ENCODE measurements around the gene MRPS12. TPM values are rescaled to one million over a fixed set of nuclear protein-coding genes. Genes with fewer than 3 reads are reported as not detected.

The MRPS12 gene
- polyA plus RNA-seq, 4 donors, result 25.4 to 78.2 (median 70.1) TPM

DNA sequence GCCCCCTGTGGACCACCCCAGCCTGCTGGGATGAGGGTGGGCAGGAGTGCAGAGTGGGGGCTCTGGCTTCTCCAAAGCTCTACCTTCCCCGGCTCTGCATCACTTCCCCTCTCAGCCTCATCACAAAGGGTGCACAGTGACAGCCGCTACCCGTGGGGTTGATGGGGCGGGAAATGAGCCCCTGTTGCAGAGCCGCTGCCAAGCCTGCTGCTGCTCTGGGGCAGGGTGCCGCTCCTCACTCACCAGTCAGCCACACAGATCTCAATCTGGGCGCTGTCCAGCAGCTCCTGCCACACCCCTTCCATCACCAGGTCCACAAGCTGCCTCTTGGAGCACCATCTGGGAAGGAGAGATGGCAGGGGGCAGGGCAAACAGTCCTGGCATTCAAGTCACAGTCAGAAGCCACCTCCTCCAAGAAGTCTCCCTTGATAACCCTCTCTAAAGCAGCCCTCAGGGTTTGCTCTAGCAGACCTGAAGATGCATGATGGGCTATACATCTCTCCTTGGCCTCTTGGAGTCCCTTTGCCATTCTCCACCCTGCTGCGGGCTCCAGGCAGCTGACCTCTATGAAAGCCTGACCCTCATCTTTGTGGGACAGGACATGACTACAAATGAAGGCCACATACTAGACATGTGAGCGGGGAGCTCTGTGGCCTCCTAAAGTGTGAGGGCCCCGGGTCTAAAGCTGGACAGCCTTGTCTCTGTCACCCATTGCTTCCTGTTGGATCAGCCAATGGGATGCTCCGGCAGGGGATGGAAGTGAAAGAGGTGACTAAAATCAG, 15.7 kb downstream of the MRPS12 start:
- no peak for FAIRE-seq
- Histone ChIP-seq H3K4me3 (ENCODE audit: low read depth in 1 of 3, low read length in 3 of 3) (no peak overlapping the region), H3K27me3 (ENCODE audit: control insufficient read depth in 3 of 3, insufficient read depth in 3 of 3, low read length in 3 of 3) (no peaks in the 10 kb centered on the region), H3K27ac (ENCODE audit: low read depth in 1 of 3, low read length in 2 of 3) (no peak overlapping the region), H3K4me1 (ENCODE audit: control insufficient read depth in 3 of 3, insufficient read depth in 2 of 3, low read depth in 1 of 3, low read length in 2 of 3) (peaks cover 2 to 6% (median 4%) of the 10 kb centered on the region in 3 donors), H3K9me3 (ENCODE audit: control insufficient read depth in 2 of 2, insufficient read depth in 1 of 2, low read depth in 1 of 2, low read length in 1 of 2) (no peaks in the 10 kb centered on the region), H3K36me3 (ENCODE audit: control insufficient read depth in 3 of 3, insufficient read depth in 2 of 3, low read depth in 1 of 3, low read length in 3 of 3) (peaks cover 0 to 75% (median 0%) of the 10 kb centered on the region in 3 donors)
- DNase-seq, result no peak
- 76 to 85% (median 77%) methylated on average over 11 of the region's 11 CpGs for WGBS, 3 donors

DNA sequence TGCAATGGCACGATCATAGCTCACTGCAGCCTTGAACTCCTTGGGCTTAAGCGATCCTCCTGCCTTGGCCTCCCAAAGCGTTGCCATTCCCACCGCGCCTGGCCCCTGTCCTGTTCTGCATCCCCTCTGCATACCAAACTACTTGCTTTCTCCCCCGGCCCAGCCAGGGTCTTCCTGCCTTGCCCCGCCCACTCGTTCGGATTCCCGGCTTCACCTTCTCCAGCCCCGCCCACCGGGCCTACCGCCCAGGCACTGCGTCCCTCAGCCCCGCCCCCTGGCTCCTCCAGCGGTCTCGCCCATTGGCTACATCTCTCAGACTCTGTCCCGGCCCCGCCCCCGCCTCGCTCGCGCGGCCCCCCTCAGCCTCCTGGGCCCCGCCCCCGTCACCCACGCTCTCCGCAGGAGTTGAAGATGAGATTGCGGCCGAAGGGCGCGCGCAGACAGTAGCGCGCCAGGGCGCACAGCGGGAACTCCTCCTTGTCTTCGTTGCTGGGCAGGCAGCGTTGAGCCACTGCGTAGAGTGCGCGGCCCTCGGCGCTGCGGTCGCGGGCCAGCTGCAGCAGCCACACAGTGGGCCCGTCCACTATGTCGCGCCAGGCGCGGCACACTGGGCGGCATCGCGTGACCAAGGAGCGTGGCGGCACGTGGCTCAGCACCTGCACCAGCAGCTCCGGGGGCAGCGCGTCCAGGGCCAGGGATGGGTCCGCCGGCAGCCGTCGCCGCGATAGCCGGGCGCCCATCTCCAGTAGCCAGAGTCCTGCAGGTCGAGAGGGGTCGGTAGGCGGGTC, 19.0 kb downstream of the MRPS12 start:
- 9 to 13% (median 12%) methylated on average over 59 to 72 of the region's 72 CpGs for WGBS, 3 donors
- DNase-seq, result peak; percentile 78 to 90
- Histone ChIP-seq H3K36me3 (ENCODE audit: control insufficient read depth in 3 of 3, insufficient read depth in 2 of 3, low read depth in 1 of 3, low read length in 3 of 3) (peaks cover 0 to 67% (median 0%) of the 10 kb centered on the region in 3 donors), H3K4me3 (ENCODE audit: low read depth in 1 of 3, low read length in 3 of 3) (peak overlapping the region in 1 of 3 donors; percentile 18), H3K4me1 (ENCODE audit: control insufficient read depth in 3 of 3, insufficient read depth in 2 of 3, low read depth in 1 of 3, low read length in 2 of 3) (peaks cover 2 to 11% (median 6%) of the 10 kb centered on the region in 3 donors), H3K9me3 (ENCODE audit: control insufficient read depth in 2 of 2, insufficient read depth in 1 of 2, low read depth in 1 of 2, low read length in 1 of 2) (no peaks in the 10 kb centered on the region), H3K27me3 (ENCODE audit: control insufficient read depth in 3 of 3, insufficient read depth in 3 of 3, low read length in 3 of 3) (no peaks in the 10 kb centered on the region), H3K27ac (ENCODE audit: low read depth in 1 of 3, low read length in 2 of 3) (no peak overlapping the region)
- no peak for FAIRE-seq

DNA sequence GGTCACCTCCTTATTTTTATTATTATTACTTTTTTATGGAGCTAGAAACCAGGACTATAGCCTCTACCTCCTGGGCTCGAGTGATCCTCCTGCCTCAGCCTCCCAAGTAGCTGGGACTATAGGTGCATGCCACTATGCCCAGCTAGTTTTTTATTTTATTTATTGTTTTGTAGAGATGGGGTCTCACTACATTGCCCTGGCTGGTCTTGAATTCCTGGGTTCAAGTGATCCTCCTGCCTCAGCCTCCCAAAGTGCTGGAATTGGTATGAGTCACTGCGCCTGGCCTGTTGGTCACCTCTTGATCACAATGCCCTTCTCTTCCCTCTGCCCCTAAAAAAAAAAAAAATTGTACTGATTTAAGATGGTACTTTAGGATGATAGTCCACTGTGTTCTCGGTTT, 20.4 kb downstream of the MRPS12 start:
- FAIRE-seq (no peak), DNase-seq (no peak)
- Histone ChIP-seq H3K9me3 (ENCODE audit: control insufficient read depth in 2 of 2, insufficient read depth in 1 of 2, low read depth in 1 of 2, low read length in 1 of 2) (no peaks in the 10 kb centered on the region), H3K4me3 (ENCODE audit: low read depth in 1 of 3, low read length in 3 of 3) (no peak overlapping the region), H3K4me1 (ENCODE audit: control insufficient read depth in 3 of 3, insufficient read depth in 2 of 3, low read depth in 1 of 3, low read length in 2 of 3) (peaks cover 2 to 11% (median 6%) of the 10 kb centered on the region in 3 donors), H3K27ac (ENCODE audit: low read depth in 1 of 3, low read length in 2 of 3) (no peak overlapping the region), H3K36me3 (ENCODE audit: control insufficient read depth in 3 of 3, insufficient read depth in 2 of 3, low read depth in 1 of 3, low read length in 3 of 3) (peaks cover 0 to 57% (median 0%) of the 10 kb centered on the region in 3 donors), H3K27me3 (ENCODE audit: control insufficient read depth in 3 of 3, insufficient read depth in 3 of 3, low read length in 3 of 3) (no peaks in the 10 kb centered on the region)
- 71 to 90% (median 80%) methylated on average over 3 of the region's 3 CpGs for WGBS, 3 donors

DNA sequence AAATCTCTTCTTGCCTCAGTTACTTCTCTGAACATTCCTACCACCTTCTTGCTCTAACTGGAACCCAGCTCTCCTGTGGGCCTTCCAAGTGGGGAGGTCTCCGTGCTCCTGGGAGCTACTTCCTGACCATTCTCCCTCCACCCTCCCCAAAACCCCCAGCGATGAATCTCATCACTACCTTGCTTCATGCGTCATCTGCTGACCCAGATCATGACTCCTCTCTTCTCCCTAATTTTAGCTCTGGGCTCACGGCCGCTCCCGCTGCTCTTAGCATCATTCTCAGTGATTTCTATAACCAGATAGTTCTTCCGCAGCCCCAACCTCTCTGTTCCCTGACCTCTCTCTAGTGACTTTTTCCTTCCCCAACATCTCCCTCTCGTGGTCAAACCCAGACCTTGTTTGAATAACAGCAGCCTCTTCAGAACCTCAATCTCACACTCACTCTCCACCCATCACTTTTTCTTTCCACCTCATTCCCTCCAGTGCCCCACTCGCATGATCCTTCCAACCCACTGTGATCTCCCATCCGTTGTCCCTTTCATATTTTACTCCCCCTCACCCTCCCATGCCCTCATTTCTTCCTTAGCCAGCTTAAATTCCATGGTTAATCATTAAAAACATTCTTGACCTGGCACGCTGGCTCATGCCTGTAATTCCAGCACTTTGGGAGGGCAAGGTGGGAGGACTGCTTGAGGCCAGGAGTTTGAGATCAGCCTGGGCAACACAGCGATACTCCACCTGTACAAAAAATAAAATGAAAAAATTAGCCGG, 21.8 kb downstream of the MRPS12 start:
- no peak overlapping the region for H3K4me3 ChIP-seq (ENCODE audit: low read depth in 1 of 3, low read length in 3 of 3)
- 28 to 62% (median 37%) methylated on average over 13 of the region's 13 CpGs for WGBS, 3 donors
- no peak overlapping the region for H3K27ac ChIP-seq (ENCODE audit: low read depth in 1 of 3, low read length in 2 of 3)
- no peak for FAIRE-seq
- H3K36me3 ChIP-seq (ENCODE audit: control insufficient read depth in 3 of 3, insufficient read depth in 2 of 3, low read depth in 1 of 3, low read length in 3 of 3), result peaks cover 0 to 51% (median 0%) of the 10 kb centered on the region in 3 donors
- DNase-seq, result peak; percentile 50 to 80
- H3K27me3 ChIP-seq (ENCODE audit: control insufficient read depth in 3 of 3, insufficient read depth in 3 of 3, low read length in 3 of 3), result no peaks in the 10 kb centered on the region
- H3K9me3 ChIP-seq (ENCODE audit: control insufficient read depth in 2 of 2, insufficient read depth in 1 of 2, low read depth in 1 of 2, low read length in 1 of 2), result no peaks in the 10 kb centered on the region
- H3K4me1 ChIP-seq (ENCODE audit: control insufficient read depth in 3 of 3, insufficient read depth in 2 of 3, low read depth in 1 of 3, low read length in 2 of 3), result peaks cover 2 to 11% (median 6%) of the 10 kb centered on the region in 3 donors

DNA sequence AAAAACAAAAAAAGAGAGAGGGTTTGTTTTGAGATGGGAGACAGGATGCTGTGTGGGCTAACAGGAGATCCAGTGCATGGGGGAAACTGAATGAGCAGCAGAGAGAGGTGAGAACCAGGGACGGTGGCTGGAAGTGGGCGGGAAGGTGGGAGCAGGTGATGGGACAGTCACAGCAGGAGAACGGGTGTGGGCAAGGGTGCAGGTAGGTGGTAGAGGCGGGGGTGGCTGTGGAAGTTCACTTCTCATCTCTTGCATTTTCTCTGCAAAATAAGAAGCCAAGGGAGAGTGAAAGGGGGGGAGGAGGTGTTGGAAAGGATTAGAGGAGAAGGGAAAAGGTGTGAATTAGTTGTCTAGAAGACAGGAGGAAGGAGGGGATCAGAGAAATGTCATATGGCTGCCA, 22.9 kb downstream of the MRPS12 start:
- WGBS, 3 donors, result 63 to 69% (median 68%) methylated on average over 4 of the region's 4 CpGs

DNA sequence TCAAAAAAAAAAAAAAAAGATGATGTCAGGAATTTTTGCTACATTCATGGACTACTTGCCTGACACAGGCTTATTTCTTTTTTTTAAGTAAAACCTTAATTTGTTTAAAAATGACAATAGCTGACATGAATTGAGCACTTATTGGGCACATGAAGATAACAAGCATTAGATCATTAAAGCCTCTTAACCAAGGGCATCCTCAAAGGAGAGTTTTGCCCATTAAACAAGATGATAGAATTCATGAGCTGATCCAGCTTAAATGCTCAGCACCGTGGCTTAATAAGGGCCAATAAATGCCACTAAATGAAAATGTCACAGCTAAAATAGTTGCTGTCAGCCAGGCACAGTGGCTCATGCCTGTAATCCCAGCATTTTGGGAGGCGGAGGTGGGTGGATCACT, 25.5 kb downstream of the MRPS12 start:
- no peak overlapping the region for H3K27ac ChIP-seq (ENCODE audit: low read depth in 1 of 3, low read length in 2 of 3)
- peaks cover 0 to 7% (median 0%) of the 10 kb centered on the region in 3 donors for H3K4me1 ChIP-seq (ENCODE audit: control insufficient read depth in 3 of 3, insufficient read depth in 2 of 3, low read depth in 1 of 3, low read length in 2 of 3)
- DNase-seq (no peak), FAIRE-seq (no peak)
- WGBS, 3 donors, result 79 to 83% (median 83%) methylated on average over 2 of the region's 2 CpGs
- no peak overlapping the region for H3K4me3 ChIP-seq (ENCODE audit: low read depth in 1 of 3, low read length in 3 of 3)
- H3K9me3 ChIP-seq (ENCODE audit: control insufficient read depth in 2 of 2, insufficient read depth in 1 of 2, low read depth in 1 of 2, low read length in 1 of 2), result no peaks in the 10 kb centered on the region
- peaks cover 0 to 40% (median 0%) of the 10 kb centered on the region in 3 donors for H3K36me3 ChIP-seq (ENCODE audit: control insufficient read depth in 3 of 3, insufficient read depth in 2 of 3, low read depth in 1 of 3, low read length in 3 of 3)
- no peaks in the 10 kb centered on the region for H3K27me3 ChIP-seq (ENCODE audit: control insufficient read depth in 3 of 3, insufficient read depth in 3 of 3, low read length in 3 of 3)

More for the DNA sequence above, 22.9 kb downstream of the MRPS12 start:
- DNase-seq (no peak), FAIRE-seq (no peak)
- Histone ChIP-seq H3K4me3 (ENCODE audit: low read depth in 1 of 3, low read length in 3 of 3) (no peak overlapping the region), H3K27me3 (ENCODE audit: control insufficient read depth in 3 of 3, insufficient read depth in 3 of 3, low read length in 3 of 3) (no peaks in the 10 kb centered on the region), H3K27ac (ENCODE audit: low read depth in 1 of 3, low read length in 2 of 3) (no peak overlapping the region), H3K4me1 (ENCODE audit: control insufficient read depth in 3 of 3, insufficient read depth in 2 of 3, low read depth in 1 of 3, low read length in 2 of 3) (peaks cover 2 to 11% (median 6%) of the 10 kb centered on the region in 3 donors), H3K36me3 (ENCODE audit: control insufficient read depth in 3 of 3, insufficient read depth in 2 of 3, low read depth in 1 of 3, low read length in 3 of 3) (peaks cover 0 to 45% (median 0%) of the 10 kb centered on the region in 3 donors), H3K9me3 (ENCODE audit: control insufficient read depth in 2 of 2, insufficient read depth in 1 of 2, low read depth in 1 of 2, low read length in 1 of 2) (no peaks in the 10 kb centered on the region)

DNA sequence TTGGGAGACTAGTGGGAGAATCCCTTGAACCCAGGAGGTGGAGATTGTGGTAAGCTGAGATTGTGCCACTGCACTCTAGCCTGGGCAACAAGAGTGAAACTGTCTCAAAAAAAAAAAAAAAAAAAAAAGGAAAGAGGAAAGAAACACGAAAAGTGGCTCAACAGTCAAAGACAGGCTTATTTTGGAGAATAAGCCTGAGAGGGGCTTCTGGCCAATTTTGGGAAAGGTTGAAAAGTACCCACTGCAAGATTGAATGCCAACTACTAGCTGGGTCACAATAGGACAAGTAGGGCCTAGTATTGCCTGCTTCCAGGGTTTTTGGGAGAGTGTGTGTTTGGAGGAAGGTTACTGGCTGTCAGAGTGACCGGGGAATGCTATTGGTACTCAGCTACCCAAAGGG, 27.6 kb downstream of the MRPS12 start:
- Histone ChIP-seq H3K4me3 (ENCODE audit: low read depth in 1 of 3, low read length in 3 of 3) (no peak overlapping the region), H3K9me3 (ENCODE audit: control insufficient read depth in 2 of 2, insufficient read depth in 1 of 2, low read depth in 1 of 2, low read length in 1 of 2) (no peaks in the 10 kb centered on the region), H3K4me1 (ENCODE audit: control insufficient read depth in 3 of 3, insufficient read depth in 2 of 3, low read depth in 1 of 3, low read length in 2 of 3) (peaks cover 0 to 5% (median 0%) of the 10 kb centered on the region in 3 donors), H3K27ac (ENCODE audit: low read depth in 1 of 3, low read length in 2 of 3) (no peak overlapping the region), H3K36me3 (ENCODE audit: control insufficient read depth in 3 of 3, insufficient read depth in 2 of 3, low read depth in 1 of 3, low read length in 3 of 3) (peaks cover 0 to 37% (median 0%) of the 10 kb centered on the region in 3 donors), H3K27me3 (ENCODE audit: control insufficient read depth in 3 of 3, insufficient read depth in 3 of 3, low read length in 3 of 3) (no peaks in the 10 kb centered on the region)
- no peak for DNase-seq
- WGBS, 3 donors, result 89 to 97% (median 94%) methylated on average over 2 of the region's 2 CpGs
- FAIRE-seq, result no peak

DNA sequence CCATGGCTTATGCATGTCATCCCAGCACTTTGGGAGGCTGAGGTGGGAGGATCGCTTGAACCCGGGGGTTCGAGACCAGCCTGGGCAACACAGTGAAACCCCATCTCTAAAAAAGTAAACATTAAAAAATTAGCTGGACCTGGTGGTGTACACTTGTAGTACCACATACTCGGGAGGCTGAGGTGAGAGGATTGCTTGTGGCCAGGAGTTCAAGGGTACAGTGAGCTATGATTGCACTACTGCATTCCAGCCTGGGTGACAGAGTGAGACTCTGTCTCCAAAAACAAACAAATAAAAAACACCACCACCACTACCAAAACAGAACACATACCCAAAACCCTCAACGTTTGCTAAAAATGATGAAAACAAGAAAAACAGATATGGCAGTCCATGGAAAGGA, 28.9 kb downstream of the MRPS12 start:
- no peaks in the 10 kb centered on the region for H3K27me3 ChIP-seq (ENCODE audit: control insufficient read depth in 3 of 3, insufficient read depth in 3 of 3, low read length in 3 of 3)

More for the DNA sequence above, 28.9 kb downstream of the MRPS12 start:
- peaks cover 0 to 39% (median 0%) of the 10 kb centered on the region in 3 donors for H3K36me3 ChIP-seq (ENCODE audit: control insufficient read depth in 3 of 3, insufficient read depth in 2 of 3, low read depth in 1 of 3, low read length in 3 of 3)
- H3K27ac ChIP-seq (ENCODE audit: low read depth in 1 of 3, low read length in 2 of 3), result no peak overlapping the region
- no peak for DNase-seq
- 84 to 85% (median 85%) methylated on average over 5 of the region's 5 CpGs for WGBS, 3 donors
- no peaks in the 10 kb centered on the region for H3K9me3 ChIP-seq (ENCODE audit: control insufficient read depth in 2 of 2, insufficient read depth in 1 of 2, low read depth in 1 of 2, low read length in 1 of 2)
- H3K4me3 ChIP-seq (ENCODE audit: low read depth in 1 of 3, low read length in 3 of 3), result no peak overlapping the region
- H3K4me1 ChIP-seq (ENCODE audit: control insufficient read depth in 3 of 3, insufficient read depth in 2 of 3, low read depth in 1 of 3, low read length in 2 of 3), result peaks cover 0 to 5% (median 0%) of the 10 kb centered on the region in 3 donors
- FAIRE-seq, result no peak

Measured in small intestine (tissue), 7 donors.